ENCODE measurements around the gene COMT. TPM values are rescaled to one million over a fixed set of nuclear protein-coding genes. Genes with fewer than 3 reads are reported as not detected.

Gene COMT
- total RNA-seq, 1 donor from 2014 or later = 403 TPM

GRCh38 chr22:19936513-19936912, 5.1 kb upstream of the COMT start:
- TF ChIP-seq CTCF (IDR thresholded peaks at IDR 0.05; ENCODE audit: insufficient read depth, low read length, poor library complexity, severe bottlenecking) = no peak
- Histone ChIP-seq H3K36me3 (ENCODE audit: control insufficient read depth, insufficient read depth, low read length) (no peaks in the 10 kb centered on the region), H3K27me3 (ENCODE audit: control insufficient read depth, insufficient read depth, low read length) (no peaks in the 10 kb centered on the region), H3K4me3 (ENCODE audit: low read depth, low read length) (no peak overlapping the region)
- no peak for DNase-seq (ENCODE audit: low read depth)

GRCh38 chr22:19937616-19938473, 3.7 kb upstream of the COMT start:
- no peaks in the 10 kb centered on the region for H3K27me3 ChIP-seq (ENCODE audit: control insufficient read depth, insufficient read depth, low read length)

GRCh38 chr22:19940536-19941364, 822 bp upstream of the COMT start:
- no peak for DNase-seq (ENCODE audit: low read depth)
- Histone ChIP-seq H3K27me3 (ENCODE audit: control insufficient read depth, insufficient read depth, low read length) (no peaks in the 10 kb centered on the region), H3K4me3 (ENCODE audit: low read depth, low read length) (peak overlapping the region; percentile 60), H3K36me3 (ENCODE audit: control insufficient read depth, insufficient read depth, low read length) (no peaks in the 10 kb centered on the region)
- no peak for TF ChIP-seq CTCF (IDR thresholded peaks at IDR 0.05; ENCODE audit: insufficient read depth, low read length, poor library complexity, severe bottlenecking)

More at GRCh38 chr22:19937616-19938473, 3.7 kb upstream of the COMT start:
- DNase-seq (ENCODE audit: low read depth) = no peak
- no peak for TF ChIP-seq CTCF (IDR thresholded peaks at IDR 0.05; ENCODE audit: insufficient read depth, low read length, poor library complexity, severe bottlenecking)
- H3K4me3 ChIP-seq (ENCODE audit: low read depth, low read length) = no peak overlapping the region
- H3K36me3 ChIP-seq (ENCODE audit: control insufficient read depth, insufficient read depth, low read length) = no peaks in the 10 kb centered on the region

- Histone ChIP-seq H3K4me3 (ENCODE audit: low read depth, low read length) (peak overlapping the region; percentile 60), H3K27me3 (ENCODE audit: control insufficient read depth, insufficient read depth, low read length) (no peaks in the 10 kb centered on the region), H3K36me3 (ENCODE audit: control insufficient read depth, insufficient read depth, low read length) (no peaks in the 10 kb centered on the region)
- no peak for TF ChIP-seq CTCF (IDR thresholded peaks at IDR 0.05; ENCODE audit: insufficient read depth, low read length, poor library complexity, severe bottlenecking)
- no peak for DNase-seq (ENCODE audit: low read depth)
Observed at GRCh38 chr22:19942157-19943081, 847 bp downstream of the COMT start.
